Stimulated activated CD8-positive, alpha-beta memory T cell treated with anti-CD3 and anti-CD28 coated beads, Interleukin-4, amount 100 ng/mL, for 24 hours (primary cell): ENCODE results near the gene AAGAB.

Experiments used
- DNase-seq: peaks from one replicate; pipeline ENCODE4 v3.0.0-alpha.2; 2020; ENCODE audit warnings: low read depth

The AAGAB gene

GRCh38 chr15:67208396-67208795, 46.1 kb downstream of the AAGAB start:
- no peak for DNase-seq

- no peak for DNase-seq
Observed at GRCh38 chr15:67207555-67208207, 46.8 kb downstream of the AAGAB start.

- DNase-seq = no peak
Observed at GRCh38 chr15:67202991-67203390, 51.5 kb downstream of the AAGAB start.

- DNase-seq = no peak
Observed at GRCh38 chr15:67202091-67202490, 52.4 kb downstream of the AAGAB start.

GRCh38 chr15:67201136-67201535, 53.3 kb downstream of the AAGAB start:
- DNase-seq = no peak

- DNase-seq = no peak
Observed at GRCh38 chr15:67199881-67200763, 54.3 kb downstream of the AAGAB start.

GRCh38 chr15:67199391-67199790, 55.1 kb downstream of the AAGAB start:
- DNase-seq = no peak

GRCh38 chr15:67198157-67198754, 56.2 kb downstream of the AAGAB start:
- DNase-seq = no peak

- DNase-seq = no peak
Observed at GRCh38 chr15:67197364-67197695, 57.1 kb downstream of the AAGAB start.

- no peak for DNase-seq
Observed at GRCh38 chr15:67196672-67197363, 57.6 kb downstream of the AAGAB start.

- DNase-seq = no peak
Observed at GRCh38 chr15:67196222-67196621, 58.2 kb downstream of the AAGAB start.

GRCh38 chr15:67195305-67195704, 59.2 kb downstream of the AAGAB start:
- no peak for DNase-seq

GRCh38 chr15:67194171-67195114, 60.0 kb downstream of the AAGAB start:
- no peak for DNase-seq

GRCh38 chr15:67193223-67193990, 61.1 kb downstream of the AAGAB start:
- DNase-seq = no peak

GRCh38 chr15:67192185-67192820, 62.2 kb downstream of the AAGAB start:
- DNase-seq = no peak

- DNase-seq = no peak
Observed at GRCh38 chr15:67190813-67191212, 63.6 kb downstream of the AAGAB start.

GRCh38 chr15:67190326-67190725, 64.1 kb downstream of the AAGAB start:
- no peak for DNase-seq

- no peak for DNase-seq
Observed at GRCh38 chr15:67189326-67190051, 65.0 kb downstream of the AAGAB start.

- no peak for DNase-seq
Observed at GRCh38 chr15:67188551-67189218, 65.8 kb downstream of the AAGAB start.
